HG02938 (cell line): ENCODE measurements around the gene NCMAP.

Source experiments
- ATAC-seq: cut with Tn5 transposase; IDR thresholded peaks from one replicate; pipeline ENCODE4 v1.9.1; 2021; ENCODE audit warnings: mild to moderate bottlenecking, moderate library complexity; ENCODE audit not compliant: unreplicated experiment

NCMAP gene

GRCh38 chr1:24568475-24568874 lies 12.6 kb downstream of the NCMAP start:
- no peak for ATAC-seq

- ATAC-seq = no peak
Observed at GRCh38 chr1:24570265-24571125, 14.6 kb downstream of the NCMAP start.

- no peak for ATAC-seq
Observed at GRCh38 chr1:24572301-24572700, 16.4 kb downstream of the NCMAP start.

GRCh38 chr1:24575905-24576587 lies 20.2 kb downstream of the NCMAP start:
- no peak for ATAC-seq

GRCh38 chr1:24578846-24579245 lies 23.0 kb downstream of the NCMAP start:
- ATAC-seq = no peak

GRCh38 chr1:24580756-24581155 lies 24.9 kb downstream of the NCMAP start:
- no peak for ATAC-seq

- no peak for ATAC-seq
Observed at GRCh38 chr1:24584171-24584647, 28.3 kb downstream of the NCMAP start.

GRCh38 chr1:24586119-24586518 lies 30.2 kb downstream of the NCMAP start:
- no peak for ATAC-seq

GRCh38 chr1:24586970-24587820 lies 31.3 kb downstream of the NCMAP start:
- no peak for ATAC-seq

GRCh38 chr1:24588573-24588972 lies 32.7 kb downstream of the NCMAP start:
- ATAC-seq = no peak

GRCh38 chr1:24589200-24589599 lies 33.3 kb downstream of the NCMAP start:
- ATAC-seq = no peak

GRCh38 chr1:24591781-24592180 lies 35.9 kb downstream of the NCMAP start:
- no peak for ATAC-seq

- no peak for ATAC-seq
Observed at GRCh38 chr1:24594328-24594598, 38.4 kb downstream of the NCMAP start.

- ATAC-seq = no peak
Observed at GRCh38 chr1:24596401-24596880, 40.6 kb downstream of the NCMAP start.

- no peak for ATAC-seq
Observed at GRCh38 chr1:24599265-24599664, 43.4 kb downstream of the NCMAP start.

- no peak for ATAC-seq
Observed at GRCh38 chr1:24600551-24600950, 44.7 kb downstream of the NCMAP start.

GRCh38 chr1:24605534-24606295 lies 49.8 kb downstream of the NCMAP start:
- ATAC-seq = no peak

GRCh38 chr1:24606296-24606605 lies 50.4 kb downstream of the NCMAP start:
- no peak for ATAC-seq

GRCh38 chr1:24606621-24607020 lies 50.7 kb downstream of the NCMAP start:
- ATAC-seq = no peak

GRCh38 chr1:24609949-24610517 lies 54.1 kb downstream of the NCMAP start:
- no peak for ATAC-seq
